IPS DF 4.7 (cell line): ENCODE results near the gene GLOD4.
"Not testable (repeated sequence)": the region's sequence is repeated elsewhere in the genome, so short reads cannot be mapped to it uniquely, and the experiment has no call there.

Experiments
- DNase-seq: peaks from one replicate; pipeline ENCODE4 v3.0.0-alpha.2; 2013; ENCODE audit warnings: low spot score; ENCODE audit errors: extremely low read depth

The GLOD4 gene

DNA sequence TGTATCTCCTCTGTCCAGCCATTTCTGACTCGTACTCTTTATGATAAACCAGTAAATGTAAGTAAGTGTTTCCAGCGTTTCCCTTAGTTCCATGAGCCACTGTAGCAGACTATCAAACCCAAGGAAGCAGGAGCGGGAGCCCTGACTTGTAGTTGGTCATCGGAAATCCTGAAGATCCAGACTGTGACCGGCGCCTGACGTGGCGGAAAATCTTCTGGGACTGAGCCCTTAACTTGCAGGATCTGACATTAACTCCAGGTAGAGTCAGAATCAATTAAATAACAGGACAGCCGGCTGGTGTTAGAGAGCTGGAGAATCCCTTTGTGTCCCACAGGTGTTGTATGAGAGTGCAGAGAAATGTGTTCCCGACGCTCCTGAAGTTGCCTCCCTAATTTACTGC is 4.0 kb downstream of the GLOD4 start:
- DNase-seq: no peak

DNA sequence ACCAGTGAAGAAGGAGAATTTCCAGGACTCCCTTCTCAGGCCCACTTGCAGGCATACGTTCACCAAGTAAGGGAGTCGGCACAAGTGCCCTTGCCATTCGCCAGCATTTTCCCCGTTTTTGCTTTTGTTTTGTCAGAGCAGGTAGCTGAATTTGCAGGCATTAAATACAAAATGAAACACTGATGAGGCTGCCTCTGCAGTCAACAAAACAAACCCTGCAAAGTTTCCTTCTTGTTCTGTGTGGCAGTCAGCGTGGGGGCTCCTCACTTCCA is 7.8 kb downstream of the GLOD4 start:
- DNase-seq: no peak

DNA sequence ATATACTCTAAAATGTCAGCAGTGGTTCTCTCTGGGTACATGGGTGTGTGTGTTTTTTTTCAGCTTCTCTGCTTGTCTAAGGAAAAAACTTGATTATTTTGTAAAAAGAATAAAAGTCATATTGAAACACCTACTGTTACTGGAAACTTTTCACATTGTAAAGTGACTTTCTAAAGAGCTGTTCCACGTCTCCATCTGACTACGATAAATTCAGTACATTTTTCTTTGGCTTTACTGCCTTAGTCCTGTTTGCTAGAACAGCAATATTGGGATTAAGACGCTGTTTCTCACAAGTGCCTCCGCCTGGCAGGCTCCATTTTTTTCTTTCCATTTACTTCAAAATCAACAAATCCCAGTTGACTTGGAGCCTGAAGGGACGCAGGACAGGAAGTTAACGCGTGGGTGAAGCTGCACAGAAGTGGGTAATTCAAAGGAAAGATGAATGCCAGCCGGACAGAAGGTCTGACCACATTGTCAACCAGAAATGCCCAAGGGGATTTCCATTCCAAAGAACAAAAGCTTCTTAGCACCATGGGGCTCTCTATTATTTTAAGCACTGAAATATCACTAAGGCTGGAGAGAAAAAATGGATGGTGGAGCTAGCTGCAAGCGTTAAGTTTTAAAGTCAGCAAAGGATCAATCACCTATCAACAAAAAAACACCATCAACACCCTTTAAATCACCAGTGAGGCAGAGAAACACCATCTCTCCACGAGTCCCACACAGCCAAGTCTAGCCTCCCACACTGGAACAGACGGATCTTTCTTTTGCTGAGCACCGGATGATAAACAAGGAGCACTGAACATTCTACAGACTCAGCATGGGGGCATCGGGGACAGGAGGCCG is 8.4 kb downstream of the GLOD4 start:
- DNase-seq: no peak

DNA sequence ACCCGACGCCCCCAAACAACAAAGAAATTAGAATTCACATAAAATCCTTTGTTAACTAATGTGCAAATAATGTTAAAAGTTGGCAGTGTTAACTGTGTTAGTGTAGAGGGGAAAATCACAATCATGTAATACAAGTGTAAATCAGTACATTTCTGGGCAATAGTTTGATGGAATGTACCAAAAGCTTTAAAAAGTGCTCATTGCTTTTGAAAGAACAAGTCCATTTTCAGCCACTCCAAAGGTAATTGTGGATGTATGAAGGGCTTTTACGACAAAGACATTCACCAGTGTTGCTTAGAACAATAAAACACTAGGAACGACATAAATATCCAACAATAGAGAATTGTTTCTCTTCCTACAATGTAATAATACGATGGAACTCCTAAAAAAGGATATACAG is 9.1 kb downstream of the GLOD4 start:
- no peak for DNase-seq

DNA sequence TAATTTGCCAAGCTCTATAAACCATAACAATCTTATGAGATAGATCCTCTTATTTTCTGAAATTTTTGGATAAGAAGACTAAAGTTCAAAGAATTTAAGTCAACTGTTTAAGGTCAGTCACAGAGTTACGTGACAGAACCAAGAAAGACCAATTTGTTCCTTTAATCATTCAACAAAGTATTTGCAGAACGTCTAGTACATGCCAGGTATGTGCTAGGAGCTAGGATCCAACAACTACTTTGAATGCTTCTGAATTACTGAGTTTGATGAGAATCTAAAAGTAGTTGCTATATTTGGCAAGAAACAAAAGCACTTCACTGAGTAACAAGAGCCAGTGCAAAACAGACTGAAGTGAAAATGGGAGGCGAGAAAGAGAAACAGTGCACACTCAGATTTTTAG is 15.0 kb downstream of the GLOD4 start:
- no peak for DNase-seq

DNA sequence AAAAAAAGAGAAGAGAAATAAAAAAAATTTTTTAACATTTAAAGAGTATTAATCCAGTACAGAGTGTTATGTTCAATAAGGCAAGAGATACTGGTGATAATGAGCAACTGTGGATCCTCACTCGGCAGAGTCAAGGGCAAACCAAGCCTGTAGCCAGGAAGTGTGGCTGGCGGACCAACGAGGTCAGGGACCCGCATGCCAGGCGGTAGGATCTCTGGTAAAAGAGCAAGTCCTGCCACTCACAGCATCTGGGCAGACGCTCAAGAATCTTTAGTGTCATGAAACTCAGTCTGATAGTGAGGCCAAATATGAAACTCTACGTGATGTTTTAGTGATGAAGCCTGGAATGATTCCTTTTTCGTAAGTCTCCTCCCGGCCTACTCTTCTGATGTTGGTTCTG is 21.7 kb downstream of the GLOD4 start:
- DNase-seq: no peak

DNA sequence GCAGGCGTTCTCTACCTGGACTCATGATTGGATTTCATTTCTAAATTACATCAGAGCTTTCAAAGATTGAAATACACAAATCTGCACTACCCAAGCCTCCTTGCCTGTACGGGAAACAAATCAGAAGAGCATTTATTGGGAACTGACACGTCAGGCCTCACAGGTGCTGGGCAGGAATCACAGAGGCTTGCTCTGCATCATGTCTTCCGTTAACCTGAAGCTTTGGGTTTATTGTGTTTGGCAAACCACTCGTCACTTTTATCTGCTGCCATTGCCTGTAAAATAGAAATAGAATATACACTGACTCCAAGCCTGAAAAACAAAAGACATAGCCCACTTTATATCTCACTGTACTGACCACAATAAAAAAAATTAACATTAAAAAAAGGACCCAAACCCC is 22.1 kb downstream of the GLOD4 start:
- DNase-seq: no peak

DNA sequence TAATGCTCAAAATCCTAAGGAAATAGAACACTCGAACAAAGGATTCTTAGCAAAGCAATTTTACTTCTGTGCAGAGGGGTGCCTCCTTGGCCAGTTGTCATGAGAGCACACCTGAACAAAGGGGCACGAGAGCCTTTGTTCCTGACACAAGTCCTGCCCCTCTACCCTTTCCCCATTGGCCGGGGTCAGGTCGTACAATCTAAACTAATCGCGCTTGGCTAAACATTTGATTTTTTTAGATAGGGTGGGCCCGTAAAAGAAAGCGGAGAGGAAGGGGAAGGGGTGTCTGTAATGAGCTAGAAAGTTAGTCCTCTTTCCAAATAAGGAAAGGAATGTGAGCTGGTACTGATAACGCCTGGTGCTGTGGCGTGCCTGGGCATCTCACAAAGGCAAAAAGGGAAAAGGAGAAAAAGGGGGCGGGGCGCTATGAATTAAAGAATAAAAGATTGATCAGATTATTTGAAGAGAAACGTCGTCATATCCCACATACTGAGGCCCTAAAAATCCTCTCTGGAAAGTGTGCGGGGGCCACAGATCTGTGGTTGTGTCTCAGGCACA is 26.0 kb downstream of the GLOD4 start:
- not testable (repeated sequence) for DNase-seq

DNA sequence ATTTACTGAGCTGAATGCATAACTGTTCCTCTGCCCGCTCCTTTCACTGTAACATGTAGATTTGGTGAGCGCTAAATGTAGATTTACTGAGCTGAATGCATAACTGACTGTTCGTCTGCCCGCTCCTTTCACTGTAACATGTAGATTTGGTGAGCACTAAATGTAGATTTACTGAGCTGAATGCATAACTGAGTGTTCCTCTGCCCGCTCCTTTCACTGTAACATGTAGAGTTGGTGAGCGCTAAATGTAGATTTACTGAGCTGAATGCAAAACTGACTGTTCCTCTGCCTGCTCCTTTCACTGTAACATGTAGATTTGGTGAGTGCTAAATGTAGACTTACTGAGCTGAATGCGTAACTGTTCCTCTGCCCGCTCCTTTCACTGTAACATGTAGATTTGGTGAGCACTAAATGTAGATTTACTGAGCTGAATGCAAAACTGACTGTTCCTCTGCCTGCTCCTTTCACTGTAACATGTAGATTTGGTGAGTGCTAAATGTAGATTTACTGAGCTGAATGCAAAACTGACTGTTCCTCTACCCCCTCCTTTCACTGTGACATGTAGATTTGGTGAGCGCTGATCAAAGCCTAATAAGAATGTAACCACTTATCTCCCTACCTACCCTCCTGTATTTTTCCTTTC is 26.6 kb downstream of the GLOD4 start:
- DNase-seq: not testable (repeated sequence)

DNA sequence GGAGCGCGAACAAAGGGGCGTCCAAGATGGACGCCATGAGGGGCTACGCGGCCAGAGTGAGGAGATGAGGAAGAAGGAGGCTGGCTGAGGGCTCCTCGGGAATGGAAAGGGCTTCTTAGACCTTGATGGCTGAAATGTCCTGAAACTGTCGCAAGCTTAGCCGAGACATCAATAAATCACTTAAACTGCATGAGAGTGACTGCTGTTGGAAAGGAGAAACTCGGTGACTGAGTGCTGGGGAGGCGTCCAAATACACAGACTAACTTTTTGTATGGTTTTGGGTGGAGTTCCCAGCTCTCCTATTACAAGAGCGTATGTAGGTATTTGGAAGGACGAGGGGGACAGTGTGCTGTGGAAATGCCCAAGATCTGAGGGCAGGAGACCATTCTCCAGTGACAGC is 28.7 kb downstream of the GLOD4 start:
- no peak for DNase-seq

DNA sequence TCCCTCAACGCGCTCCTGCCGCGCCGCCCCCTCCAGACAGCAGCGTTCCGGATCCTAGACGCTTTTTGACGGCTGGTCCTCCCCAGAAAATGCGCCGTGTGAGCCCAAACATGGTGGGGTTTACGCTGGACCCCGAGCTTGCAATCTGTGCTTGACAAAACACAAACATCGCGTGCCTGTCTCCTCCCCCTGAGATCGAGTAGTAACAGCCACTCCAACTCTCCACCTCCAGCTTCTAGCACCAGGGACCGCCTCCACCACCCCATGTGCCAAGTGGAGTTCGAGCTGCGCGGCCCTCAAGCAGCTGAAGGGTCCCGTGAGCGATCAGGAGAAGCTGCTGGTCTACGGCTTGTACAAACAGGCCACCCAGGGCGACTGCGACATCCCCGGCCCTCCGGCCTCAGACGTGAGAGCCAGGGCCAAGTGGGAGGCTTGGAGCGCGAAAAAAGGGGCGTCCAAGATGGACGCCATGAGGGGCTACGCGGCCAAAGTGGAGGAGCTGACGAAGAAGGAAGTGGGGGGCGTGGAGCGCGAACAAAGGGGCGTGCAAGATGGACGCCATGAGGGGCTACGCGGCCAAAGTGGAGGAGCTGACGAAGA is 29.4 kb downstream of the GLOD4 start:
- DNase-seq: no peak

DNA sequence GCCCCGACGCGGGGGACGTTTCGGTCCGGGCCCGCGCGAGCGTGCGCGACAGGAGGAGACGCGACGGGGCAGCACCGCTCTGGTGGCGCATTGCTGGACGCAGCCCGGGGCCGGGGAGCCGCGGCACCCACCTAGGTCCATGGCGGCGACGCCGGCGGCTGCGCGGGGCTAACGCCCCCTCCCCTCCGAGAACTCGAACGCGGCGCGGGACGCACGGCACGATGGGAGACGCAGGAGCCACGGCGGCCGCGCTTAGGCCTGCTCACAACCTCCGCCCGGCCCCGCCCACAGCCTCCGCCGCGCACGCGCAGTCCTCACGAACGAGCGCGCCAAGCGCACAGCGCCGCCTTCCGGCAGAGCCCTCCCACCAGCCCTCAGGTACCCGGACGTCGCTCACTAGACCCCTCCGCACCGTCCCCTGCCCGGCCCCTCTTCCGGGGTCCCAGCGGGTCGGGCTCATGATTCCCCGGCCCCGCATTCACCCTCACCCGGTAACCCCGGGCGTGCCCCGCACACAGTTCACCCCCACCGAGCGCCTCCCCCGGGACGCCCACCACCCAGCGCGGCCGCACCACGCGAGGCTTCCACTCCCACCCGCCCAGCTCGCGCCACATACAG is 30.0 kb downstream of the GLOD4 start, which contains the start of gene GEMIN4:
Gene GEMIN4, minus strand, starts transcription at position 263 of the 618 bp plus-strand sequence. Its CDS starts 122 bp downstream, at position 141.
- peak; percentile 80 for DNase-seq

DNA sequence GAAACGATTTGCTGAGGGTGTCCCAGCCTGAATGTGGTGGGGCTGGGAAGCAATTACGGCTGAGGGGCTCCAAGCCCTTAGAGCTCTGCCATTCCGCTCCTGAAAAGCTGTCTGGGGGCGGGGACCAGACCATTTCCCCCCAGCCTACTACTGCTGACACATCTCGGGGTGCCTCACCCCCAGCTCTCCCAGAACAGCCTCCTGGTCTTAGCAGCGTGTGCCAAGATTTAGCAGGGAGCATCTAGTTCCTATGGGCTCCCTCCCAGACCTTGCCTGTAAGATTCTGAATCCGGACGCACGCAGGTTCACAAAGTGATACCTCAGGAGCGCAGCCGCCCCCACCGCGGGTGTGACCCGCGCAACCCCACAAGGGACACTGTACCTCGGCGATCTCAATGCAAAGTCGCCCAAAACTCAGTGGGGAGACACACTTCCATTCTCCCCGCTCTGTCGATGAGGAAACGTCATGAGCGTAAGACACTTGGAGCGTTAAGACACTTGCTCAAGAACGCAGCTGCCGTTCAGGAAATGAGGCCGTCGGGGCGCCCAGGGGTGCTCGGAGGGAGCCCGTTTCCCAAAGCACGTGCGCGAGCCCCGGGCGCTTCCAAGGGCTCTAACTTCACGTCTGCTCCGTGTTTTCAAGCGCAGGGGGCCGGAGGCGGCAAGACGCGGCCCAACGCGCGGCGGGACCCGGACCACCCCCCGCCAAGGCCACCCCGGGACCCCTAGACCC is 30.6 kb downstream of the GLOD4 start:
- DNase-seq: no peak

DNA sequence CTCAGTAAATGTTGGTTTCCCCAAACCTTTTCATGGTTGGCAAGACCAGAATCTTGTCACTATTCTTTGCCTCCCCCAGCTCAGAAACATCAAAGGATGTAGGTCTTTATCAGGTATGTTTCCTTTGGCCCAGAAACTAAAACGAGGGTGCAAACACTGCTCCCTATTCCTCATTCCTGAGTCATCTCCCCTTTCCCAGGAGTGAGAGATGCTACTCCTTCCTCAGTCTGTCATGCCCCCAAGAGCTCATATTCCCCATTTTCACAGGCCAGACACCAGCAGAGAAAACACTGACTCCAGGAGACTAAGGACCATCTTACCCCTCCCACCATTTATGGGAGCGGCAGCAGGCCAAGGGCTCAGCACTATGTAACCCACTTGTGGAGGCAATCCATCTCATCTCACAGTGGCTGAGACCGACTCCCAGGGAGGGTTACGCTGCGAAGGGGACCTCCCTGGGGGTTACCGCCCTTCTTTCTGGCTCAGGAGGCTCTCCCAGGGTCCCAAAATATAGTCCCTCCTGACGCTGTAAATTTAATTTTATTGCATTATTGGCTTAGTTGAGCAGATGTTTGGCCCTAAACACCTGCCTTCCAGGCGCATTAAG is 31.5 kb downstream of the GLOD4 start:
- no peak for DNase-seq

DNA sequence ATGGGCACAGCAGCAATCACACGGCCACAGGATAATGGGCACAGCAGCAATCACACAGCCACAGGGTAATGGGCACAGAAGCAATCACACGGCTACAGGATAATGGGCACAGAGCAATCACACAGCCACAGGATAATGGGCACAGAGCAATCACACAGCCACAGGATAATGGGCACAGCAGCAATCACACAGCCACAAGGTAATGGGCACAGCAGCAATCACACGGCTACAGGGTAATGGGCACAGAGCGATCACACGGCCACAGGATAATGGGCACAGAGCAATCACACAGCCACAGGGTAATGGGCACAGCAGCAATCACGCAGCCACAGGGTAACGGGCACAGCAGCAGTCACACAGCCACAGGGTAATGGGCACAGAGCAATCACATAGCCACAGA is 32.7 kb downstream of the GLOD4 start:
- DNase-seq: not testable (repeated sequence)

DNA sequence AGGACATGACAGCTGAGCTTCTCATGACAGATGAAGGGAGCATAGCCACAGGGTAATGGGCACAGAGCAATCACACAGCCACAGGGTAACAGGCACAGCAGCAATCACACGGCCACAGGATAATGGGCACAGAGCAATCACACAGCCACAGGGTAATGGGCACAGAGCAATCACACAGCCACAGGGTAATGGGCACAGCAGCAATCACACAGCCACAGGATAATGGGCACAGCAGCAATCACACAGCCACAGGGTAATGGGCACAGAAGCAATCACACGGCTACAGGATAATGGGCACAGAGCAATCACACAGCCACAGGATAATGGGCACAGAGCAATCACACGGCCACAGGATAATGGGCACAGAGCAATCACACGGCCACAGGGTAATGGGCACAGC is 33.5 kb downstream of the GLOD4 start:
- not testable (repeated sequence) for DNase-seq

DNA sequence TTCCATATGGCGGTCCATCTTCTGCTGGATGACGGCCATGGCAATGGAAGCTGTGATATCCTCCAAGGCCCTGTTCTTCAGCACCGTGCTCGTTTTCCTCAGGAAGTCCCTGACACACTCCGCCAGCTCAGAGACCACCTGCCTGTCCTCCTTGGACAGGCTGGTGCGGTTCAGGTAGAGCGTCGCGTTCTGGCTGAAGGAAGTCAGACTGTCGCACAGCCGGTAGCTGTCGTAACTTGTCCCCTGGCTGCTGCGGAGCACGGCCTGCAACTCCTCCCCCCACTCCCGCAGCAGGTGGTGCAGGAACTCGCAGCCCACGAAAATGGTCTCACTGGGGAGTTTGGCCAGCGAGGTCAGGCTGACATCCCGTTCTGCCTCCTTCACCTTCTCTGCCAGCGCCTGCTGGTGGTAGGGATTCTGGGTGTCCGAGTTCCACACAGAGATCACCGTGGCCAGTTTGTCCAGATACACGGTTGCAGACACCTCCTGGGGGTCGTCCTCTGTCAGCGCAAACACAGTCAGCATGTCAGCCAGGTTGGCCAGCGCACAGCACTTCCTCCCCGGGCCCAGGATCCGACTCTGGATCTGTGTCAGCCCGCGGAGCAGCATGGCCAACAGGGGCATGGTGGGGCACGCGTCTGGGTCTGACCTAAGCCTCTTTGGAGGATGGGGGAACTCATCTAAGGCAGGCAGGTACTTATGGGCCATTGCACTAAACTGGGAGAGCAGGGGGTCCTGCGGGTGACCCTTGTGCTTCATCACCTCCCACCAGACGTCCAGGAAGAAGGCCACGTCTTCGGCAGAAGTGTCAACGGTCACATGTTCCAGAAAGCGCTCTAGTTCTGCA is 35.1 kb downstream of the GLOD4 start:
- no peak for DNase-seq

DNA sequence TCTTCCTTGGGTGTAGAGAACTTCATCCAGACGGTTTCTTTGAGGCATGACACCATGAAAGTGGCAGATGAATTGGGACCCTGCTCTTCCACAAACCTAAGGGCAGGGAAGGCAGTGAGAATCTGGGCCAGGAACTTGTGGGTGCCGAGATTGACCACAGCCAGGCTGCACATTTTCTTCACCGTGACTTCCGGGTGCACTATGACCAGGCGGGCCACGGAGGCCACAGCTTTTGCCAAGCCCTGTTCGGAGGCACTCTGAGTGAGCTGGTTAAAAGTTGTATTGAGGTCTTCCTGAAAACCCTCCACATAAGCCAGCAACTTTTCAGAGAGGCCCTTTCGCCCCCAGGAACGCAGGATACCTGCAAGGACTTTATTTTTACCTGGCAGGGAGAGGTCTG is 35.9 kb downstream of the GLOD4 start:
- DNase-seq: no peak

DNA sequence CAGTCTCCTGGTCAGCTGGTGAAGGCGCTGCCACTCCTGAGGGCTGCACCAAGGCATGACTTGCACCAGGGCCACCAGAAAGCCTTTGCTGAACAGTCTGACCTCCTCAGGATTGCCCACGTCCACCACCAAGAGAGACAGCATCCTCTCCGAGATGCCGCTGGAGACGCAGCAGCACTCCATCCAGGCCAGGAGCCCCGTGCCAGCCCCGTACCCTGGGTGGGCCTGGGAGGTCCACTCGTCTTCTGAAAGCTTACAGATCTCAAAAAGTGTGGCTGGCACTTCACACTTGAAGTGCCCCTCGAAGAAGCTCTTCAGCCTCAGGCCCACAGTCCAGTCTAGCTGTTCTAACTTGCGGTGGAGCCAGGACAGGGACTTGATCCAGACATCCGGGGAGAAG is 36.7 kb downstream of the GLOD4 start:
- no peak for DNase-seq

DNA sequence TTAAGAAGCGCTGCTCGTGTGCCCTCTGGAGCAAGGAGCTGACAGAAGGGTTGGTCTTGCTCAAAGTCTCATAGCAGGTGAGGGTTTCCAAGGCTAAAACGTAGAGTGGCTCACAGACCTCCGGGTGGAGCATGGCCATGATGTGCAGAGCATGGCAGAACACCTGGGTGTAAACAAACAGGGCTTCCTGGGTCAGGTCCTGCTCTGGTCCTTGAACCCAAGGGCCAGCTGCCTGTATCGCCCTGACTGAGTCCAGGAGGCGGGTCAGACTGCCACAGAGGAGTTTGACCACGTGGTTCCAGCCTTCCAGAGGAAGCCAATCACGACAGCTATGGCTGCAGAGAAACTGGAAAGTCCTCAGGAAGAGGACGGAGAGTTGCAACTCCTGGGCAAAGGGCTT is 37.1 kb downstream of the GLOD4 start:
- no peak for DNase-seq
